Activated naive CD4-positive, alpha-beta T cell treated with anti-CD3 and anti-CD28 coated beads for 36 hours (primary cell): ENCODE measurements around the gene RPL9. TPM values are rescaled to one million over a fixed set of nuclear protein-coding genes. Genes with fewer than 3 reads are reported as not detected.
"Not testable (repeated sequence)": the region's sequence is repeated elsewhere in the genome, so short reads cannot be mapped to it uniquely, and the experiment has no call there.

Source experiments
- CTCF ChIA-PET: fragments of 350-600 bp; sonication (Branson Sonifier 250); formaldehyde crosslinking; loops from one replicate; lab custom pipeline; 2021; ENCODE audit warnings: antibody characterized with exemption; lab: Charles Lee
- DNase-seq: peaks from one replicate; pipeline ENCODE4 v3.0.0-alpha.2; 2020
- H3K27ac Mint-ChIP-seq: one replicate; pipeline ENCODE4 v1.8.0; 2021; ENCODE audit warnings: mild to moderate bottlenecking, mixed read lengths
- H3K27me3 Mint-ChIP-seq: one replicate; pipeline ENCODE4 v1.8.0; 2021; ENCODE audit warnings: low read depth, mixed read lengths
- H3K36me3 Mint-ChIP-seq: one replicate; pipeline ENCODE4 v1.8.0; 2021; ENCODE audit warnings: low read depth, mixed read lengths
- H3K4me1 Mint-ChIP-seq: one replicate; pipeline ENCODE4 v1.8.0; 2021; ENCODE audit warnings: low read depth, mixed read lengths
- H3K4me3 Mint-ChIP-seq: one replicate; pipeline ENCODE4 v1.8.0; 2021; ENCODE audit warnings: mild to moderate bottlenecking, moderate library complexity, mixed read lengths
- H3K9me3 Mint-ChIP-seq: one replicate; pipeline ENCODE4 v1.8.0; 2021; ENCODE audit warnings: mixed read lengths
- intact Hi-C: fragments of 100-400 bp; cut with micrococcal nuclease; formaldehyde crosslinking; loops from one replicate; pipeline ENCODE4 v1.15.1; 2023
- total RNA-seq, 2 experiments: library from RNA; stranded (reverse); gene quantifications; one replicate each; pipeline ENCODE4 v1.2.3, GENCODE V29; 2021

Gene RPL9
- total RNA-seq, 2 experiments from 2014 or later = 2,383 to 2,428 TPM

DNA sequence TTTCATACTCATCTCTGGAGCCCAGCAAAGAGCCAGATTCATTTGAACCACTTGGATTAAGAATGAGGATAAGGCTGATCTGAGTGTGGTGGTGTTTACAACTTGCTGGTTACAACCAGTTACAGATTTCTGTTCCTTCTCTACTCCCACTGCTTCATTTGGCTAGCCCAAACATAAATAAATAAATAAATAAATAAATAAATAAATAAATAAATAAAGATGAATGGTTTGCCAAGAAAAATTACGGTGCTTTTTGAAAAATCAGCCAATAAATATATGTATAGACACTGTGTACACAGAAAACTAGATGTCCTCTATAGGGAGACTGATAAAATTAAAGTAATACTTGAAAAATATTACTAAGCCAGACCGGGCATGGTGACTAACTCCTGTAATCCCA, 17.1 kb downstream of the RPL9 start:
- H3K36me3 Mint-ChIP-seq = no peaks in the 10 kb centered on the region
- H3K27me3 Mint-ChIP-seq = no peaks in the 10 kb centered on the region
- CTCF ChIA-PET = no interaction called here

GRCh38 chr4:39435659-39436563, 22.8 kb downstream of the RPL9 start:
- CTCF ChIA-PET = interaction anchor here (1.5 kb wide), 1 partner anchor 33 kb away, joined by 4 read pairs; no protein-coding TSS in a partner anchor
- intact Hi-C loops = no loop called here
- H3K27me3 Mint-ChIP-seq = no peaks in the 10 kb centered on the region
- H3K4me3 Mint-ChIP-seq = no peak overlapping the region
- H3K36me3 Mint-ChIP-seq = no peaks in the 10 kb centered on the region
- DNase-seq = no peak
- no peak overlapping the region for H3K27ac Mint-ChIP-seq
- no peaks in the 10 kb centered on the region for H3K9me3 Mint-ChIP-seq
- no peaks in the 10 kb centered on the region for H3K4me1 Mint-ChIP-seq

More for the DNA sequence above, 17.1 kb downstream of the RPL9 start:
- no peak overlapping the region for H3K4me3 Mint-ChIP-seq
- H3K9me3 Mint-ChIP-seq = no peaks in the 10 kb centered on the region
- DNase-seq = no peak
- no peak overlapping the region for H3K27ac Mint-ChIP-seq
- intact Hi-C loops = no loop called here
- peaks cover 4% of the 10 kb centered on the region for H3K4me1 Mint-ChIP-seq

DNA sequence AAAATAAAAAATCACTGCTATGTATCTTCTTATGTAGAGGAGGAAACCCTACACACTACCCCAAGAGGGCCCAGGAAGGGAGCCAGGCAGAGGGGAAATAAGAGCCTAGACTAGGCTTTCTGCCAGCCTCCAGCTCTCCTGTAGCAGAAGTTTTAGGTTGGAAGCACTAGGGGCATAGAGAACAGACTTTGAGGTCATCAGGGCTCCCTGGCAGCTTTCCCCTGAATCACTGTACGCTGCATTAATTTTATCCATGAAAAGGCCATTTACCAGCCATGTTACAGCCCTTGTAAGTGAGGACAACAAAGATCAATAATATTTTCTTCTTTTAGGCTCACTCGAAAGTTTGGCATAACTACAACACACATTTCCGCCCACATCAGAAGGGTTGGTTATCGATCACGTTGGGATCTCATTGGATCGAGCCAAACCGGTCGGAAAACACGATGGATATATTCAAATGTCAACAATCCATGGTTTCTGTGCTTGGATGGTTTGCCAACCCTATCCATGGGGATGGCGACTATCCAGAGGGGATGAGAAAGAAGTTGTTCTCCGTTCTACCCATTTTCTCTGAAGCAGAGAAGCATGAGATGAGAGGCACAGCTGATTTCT, 24.7 kb downstream of the RPL9 start:
- H3K4me1 Mint-ChIP-seq = no peaks in the 10 kb centered on the region
- DNase-seq = no peak
- H3K4me3 Mint-ChIP-seq = no peak overlapping the region
- no peaks in the 10 kb centered on the region for H3K27me3 Mint-ChIP-seq
- no peaks in the 10 kb centered on the region for H3K9me3 Mint-ChIP-seq
- intact Hi-C loops = no loop called here
- no peak overlapping the region for H3K27ac Mint-ChIP-seq
- no peaks in the 10 kb centered on the region for H3K36me3 Mint-ChIP-seq
- CTCF ChIA-PET = interaction anchor here (1.5 kb wide), 1 partner anchor 35 kb away, joined by 4 read pairs; no protein-coding TSS in a partner anchor

GRCh38 chr4:39429476-39430334, 29.0 kb downstream of the RPL9 start:
- H3K4me1 Mint-ChIP-seq = no peaks in the 10 kb centered on the region
- CTCF ChIA-PET = no interaction called here
- DNase-seq = no peak
- H3K4me3 Mint-ChIP-seq = no peak overlapping the region
- H3K36me3 Mint-ChIP-seq = no peaks in the 10 kb centered on the region
- no peaks in the 10 kb centered on the region for H3K9me3 Mint-ChIP-seq
- no peak overlapping the region for H3K27ac Mint-ChIP-seq
- intact Hi-C loops = no loop called here
- no peaks in the 10 kb centered on the region for H3K27me3 Mint-ChIP-seq

DNA sequence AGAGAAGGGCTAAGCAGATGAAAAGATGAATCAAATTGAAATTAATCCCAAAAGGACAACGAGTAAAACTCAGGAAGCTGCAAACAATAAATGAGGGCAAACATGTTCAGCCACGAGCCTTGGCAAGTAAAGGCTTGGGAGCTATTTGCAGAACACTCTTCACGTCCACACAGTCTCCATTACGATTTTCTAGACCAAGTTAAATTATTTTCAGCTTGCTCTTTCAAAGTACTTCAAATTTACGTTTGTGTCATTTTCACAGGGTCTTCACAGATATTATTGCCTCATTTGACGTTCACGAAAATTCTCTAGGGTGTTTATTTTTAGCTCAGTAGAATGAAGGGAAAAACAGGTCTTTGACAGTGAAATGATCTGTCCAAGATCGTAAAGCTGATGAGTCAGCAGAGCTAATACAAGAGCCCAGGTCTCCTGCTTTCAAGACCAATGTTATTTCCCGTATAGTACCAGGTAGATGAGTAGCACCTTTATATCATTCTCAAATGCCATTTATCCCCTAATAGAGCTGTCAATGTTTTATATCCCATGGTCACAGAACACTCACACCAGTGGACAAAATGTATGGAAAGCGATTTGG, 31.1 kb downstream of the RPL9 start:
- H3K36me3 Mint-ChIP-seq = no peaks in the 10 kb centered on the region
- no peak for DNase-seq
- no peaks in the 10 kb centered on the region for H3K4me1 Mint-ChIP-seq
- no peaks in the 10 kb centered on the region for H3K9me3 Mint-ChIP-seq
- no peak overlapping the region for H3K4me3 Mint-ChIP-seq
- intact Hi-C loops = no loop called here
- no peak overlapping the region for H3K27ac Mint-ChIP-seq
- CTCF ChIA-PET = interaction anchor here (0.6 to 1.2 kb wide), 4 partner anchors 10 to 209 kb away, joined by 3 to 4 read pairs (median 4); no protein-coding TSS in a partner anchor
- H3K27me3 Mint-ChIP-seq = no peaks in the 10 kb centered on the region

DNA sequence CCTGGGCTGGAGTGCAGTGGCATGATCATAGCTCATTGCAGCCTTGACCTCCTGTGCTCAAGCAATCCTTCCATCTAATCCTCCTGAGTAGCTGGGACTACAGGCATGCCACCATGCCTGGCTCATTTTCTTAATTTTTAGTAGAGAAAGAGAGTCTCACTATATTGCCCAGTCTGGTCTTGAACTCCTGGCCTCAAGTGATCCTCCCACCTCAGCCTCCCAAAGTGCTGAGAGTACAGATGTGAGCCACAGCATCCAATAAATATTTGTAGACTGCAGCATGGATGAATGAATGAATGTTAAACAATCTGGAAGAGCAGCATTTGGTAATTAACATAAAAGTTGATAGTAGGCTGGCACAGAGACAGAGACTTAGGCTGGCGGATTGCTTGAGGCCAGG, 32.0 kb downstream of the RPL9 start:
- Mint-ChIP-seq H3K36me3 (no peaks in the 10 kb centered on the region), H3K4me1 (no peaks in the 10 kb centered on the region), H3K27me3 (no peaks in the 10 kb centered on the region), H3K9me3 (no peaks in the 10 kb centered on the region), H3K27ac (no peak overlapping the region), H3K4me3 (no peak overlapping the region)
- CTCF ChIA-PET = interaction anchor here (0.6 to 1.2 kb wide), 3 partner anchors 10 to 1188 kb away, joined by 3 to 4 read pairs (median 4); no protein-coding TSS in a partner anchor
- intact Hi-C loops = no loop called here
- no peak for DNase-seq

DNA sequence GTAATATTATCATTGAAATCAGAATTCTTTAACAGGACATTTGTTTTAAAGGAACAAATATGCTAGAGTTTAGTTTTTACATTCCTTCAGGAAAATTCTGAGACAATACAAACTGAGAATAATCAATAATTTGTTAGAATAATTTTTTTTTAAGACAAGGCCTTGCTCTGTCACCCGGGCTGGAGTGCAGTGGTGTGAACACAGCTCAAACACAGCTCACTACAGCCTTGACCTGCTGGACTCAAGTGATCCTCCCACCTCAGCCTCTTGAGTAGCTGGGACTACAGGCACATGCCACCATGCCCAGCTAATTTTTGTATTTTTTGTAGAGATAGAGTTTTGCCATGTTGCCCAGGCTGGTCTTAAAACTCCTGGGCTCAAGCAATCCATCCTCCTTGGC, 33.4 kb downstream of the RPL9 start:
- H3K36me3 Mint-ChIP-seq, H3K27ac Mint-ChIP-seq, H3K4me1 Mint-ChIP-seq, intact Hi-C loops, DNase-seq, H3K9me3 Mint-ChIP-seq, H3K27me3 Mint-ChIP-seq, CTCF ChIA-PET, H3K4me3 Mint-ChIP-seq: not testable (repeated sequence)

- CTCF ChIA-PET = no interaction called here
- no peak for DNase-seq
- no peaks in the 10 kb centered on the region for H3K27me3 Mint-ChIP-seq
- H3K9me3 Mint-ChIP-seq = no peaks in the 10 kb centered on the region
- no peak overlapping the region for H3K27ac Mint-ChIP-seq
- no peaks in the 10 kb centered on the region for H3K36me3 Mint-ChIP-seq
- intact Hi-C loops = no loop called here
- no peak overlapping the region for H3K4me3 Mint-ChIP-seq
- no peaks in the 10 kb centered on the region for H3K4me1 Mint-ChIP-seq
These were observed 36.5 kb downstream of the RPL9 start for GRCh38 chr4:39422247-39422646.

GRCh38 chr4:39415678-39416283, 42.9 kb downstream of the RPL9 start:
- no peak for DNase-seq
- no peak overlapping the region for H3K4me3 Mint-ChIP-seq
- CTCF ChIA-PET = no interaction called here
- intact Hi-C loops = loop anchor here (10.0 kb wide), 1 partner anchor 111 kb away; no protein-coding TSS in a partner anchor
- H3K36me3 Mint-ChIP-seq = no peaks in the 10 kb centered on the region
- no peak overlapping the region for H3K27ac Mint-ChIP-seq
- H3K9me3 Mint-ChIP-seq = no peaks in the 10 kb centered on the region
- no peaks in the 10 kb centered on the region for H3K27me3 Mint-ChIP-seq
- H3K4me1 Mint-ChIP-seq = no peaks in the 10 kb centered on the region

- H3K4me1 Mint-ChIP-seq, H3K4me3 Mint-ChIP-seq, H3K27ac Mint-ChIP-seq, H3K27me3 Mint-ChIP-seq, H3K36me3 Mint-ChIP-seq, H3K9me3 Mint-ChIP-seq, DNase-seq: not testable (repeated sequence)
- CTCF ChIA-PET = interaction anchor here (0.7 to 1.3 kb wide), 2 partner anchors 77 to 510 kb away, joined by 3 to 4 read pairs; no protein-coding TSS in a partner anchor
- intact Hi-C loops = loop anchor here (5.0 to 10.0 kb wide), 2 partner anchors 107 to 509 kb away; no protein-coding TSS in a partner anchor
These were observed 47.2 kb downstream of the RPL9 start for GRCh38 chr4:39411561-39411960.

GRCh38 chr4:39410415-39410814, 48.3 kb downstream of the RPL9 start:
- DNase-seq = no peak
- Mint-ChIP-seq H3K27ac (no peak overlapping the region), H3K4me3 (no peak overlapping the region), H3K9me3 (no peaks in the 10 kb centered on the region), H3K36me3 (no peaks in the 10 kb centered on the region), H3K4me1 (no peaks in the 10 kb centered on the region), H3K27me3 (no peaks in the 10 kb centered on the region)
- intact Hi-C loops = loop anchor here (1.0 to 10.0 kb wide), 3 partner anchors 106 to 508 kb away; partner anchors contain the start of gene WDR19
- CTCF ChIA-PET = interaction anchor here (1.1 to 1.3 kb wide), 2 partner anchors 507 to 508 kb away, joined by 3 read pairs; no protein-coding TSS in a partner anchor
